K562 (cell line): ENCODE data around the gene CLNK. TPM values are rescaled to one million over a fixed set of nuclear protein-coding genes. Genes with fewer than 3 reads are reported as not detected.

Experiments used
- CREB3L1 ChIP-seq: fragments of 450-650 bp; IDR thresholded peaks from 2 replicates; pipeline ENCODE4 v1.6.1; 2014; ENCODE audit warnings: low read depth, mild to moderate bottlenecking, moderate library complexity, borderline replicate concordance
- GATAD2B ChIP-seq: fragments of 450-650 bp; IDR thresholded peaks from 2 replicates; pipeline ENCODE4 v1.6.1; 2017; ENCODE audit warnings: mild to moderate bottlenecking, borderline replicate concordance
- MNT ChIP-seq, 2 experiments: fragments of 450-650 bp; conservative IDR thresholded peaks; 2 replicates each; pipeline ENCODE4 v1.6.1; 2017; ENCODE audit warnings: mild to moderate bottlenecking in 2 of 2, moderate library complexity in 2 of 2
- PHF21A ChIP-seq: fragments of 450-650 bp; IDR thresholded peaks from 2 replicates; pipeline ENCODE4 v1.6.1; 2017; ENCODE audit warnings: low read depth, borderline replicate concordance
- PKNOX1 ChIP-seq: fragments of 450-650 bp; IDR thresholded peaks from 2 replicates; pipeline ENCODE4 v1.6.1; 2016
- PTBP1 ChIP-seq: fragments of 200-400 bp; formaldehyde crosslinking; IDR thresholded peaks from 2 replicates; pipeline ENCODE4 v1.6.1; 2017; ENCODE audit warnings: low read depth, low read length
- TEAD1 ChIP-seq, 2 experiments: fragments of 450-650 bp in 1 of 2; sonication (generic) in 1 of 2; formaldehyde crosslinking; IDR thresholded peaks; 2 replicates each; pipeline versions ENCODE4 v1.4.0 to v1.8.0; 2020 to 2022; ENCODE audit warnings: mild to moderate bottlenecking in 2 of 2, missing genetic modification reagents in 1 of 2
- TOE1 ChIP-seq, 2 experiments: fragments of 450-650 bp in 1 of 2; sonication (generic) in 1 of 2; formaldehyde crosslinking in 1 of 2; IDR thresholded peaks; 2 replicates each; pipeline versions ENCODE4 v1.7.1 to v1.8.0; 2016 to 2022; ENCODE audit warnings: borderline replicate concordance in 2 of 2, mild to moderate bottlenecking in 2 of 2, antibody characterized with exemption in 1 of 2, inconsistent platforms in 1 of 2, low read depth in 1 of 2, missing genetic modification reagents in 1 of 2, moderate library complexity in 1 of 2
- ZBTB17 ChIP-seq: fragments of 450-650 bp; formaldehyde crosslinking; IDR thresholded peaks from 2 replicates; pipeline ENCODE4 v1.4.0; 2020; ENCODE audit warnings: mild to moderate bottlenecking
- ZNF324 ChIP-seq: fragments of 250-450 bp; sonication (Bioruptor Pico); IDR thresholded peaks from 2 replicates; pipeline ENCODE4 v1.4.0; 2020; ENCODE audit warnings: mild to moderate bottlenecking
- polyA plus RNA-seq, 8 experiments: library from polyadenylated mRNA; depleted of rRNA in 4 of 8; stranded (reverse) in 5 of 8; unstranded in 3 of 8; fragments of >200 nt; fragmentation: Nextera tagmentation in 2 of 8; fragmentation: Illumina TruSeq in 1 of 8; extraction: Ambion mirVana in 2 of 8; extraction: Trizol in 1 of 8; gene quantifications; 2 replicates each; pipeline versions ENCODE4 v1.2.1 to v1.2.3, GENCODE V29; 2011 to 2014; ENCODE audit warnings: inconsistent platforms in 1 of 8, missing spikeins in 1 of 8
- total RNA-seq, 7 experiments: library from RNA; depleted of rRNA in 6 of 7; stranded (reverse); fragments of >200 nt in 6 of 7; fragmentation: Illumina TruSeq in 2 of 7; extraction: Trizol in 2 of 7; gene quantifications; 2 replicates each; pipeline versions ENCODE4 v1.2.1 to v1.2.3, GENCODE V29; 2011 to 2021; ENCODE audit warnings: low replicate concordance in 1 of 7
- TF ChIP-seq, protein P1 (sequence below): fragments of 250-450 bp; sonication (Bioruptor Pico); IDR thresholded peaks from 2 replicates; pipeline ENCODE4 v1.8.0; 2021; ENCODE audit warnings: moderate library complexity, mild to moderate bottlenecking, inconsistent platforms
- TF ChIP-seq, protein P2 (sequence below): conservative IDR thresholded peaks from 2 replicates; pipeline ENCODE4 v1.6.1; 2011; ENCODE audit warnings: low read depth, mild to moderate bottlenecking, low read length; ENCODE audit not compliant: control insufficient read depth

CLNK gene
- total and polyA plus RNA-seq, 9 of the 15 experiments (the other 6 are each of a cell fraction or from before 2014, with no cell fraction given): not detected

- TF ChIP-seq TOE1 (IDR thresholded peaks at IDR 0.05; ENCODE audit: borderline replicate concordance) (no peak), TOE1 (CRISPR knock-in tag; IDR thresholded peaks at IDR 0.05; ENCODE audit: borderline replicate concordance, low read depth) (0 out of 2 replicates have a peak, but pooled peaks have one; percentile 49), PKNOX1 (no peak), ZNF324 (CRISPR knock-in tag) (no peak), ZBTB17 (CRISPR knock-in tag) (no peak), MNT (conservative IDR thresholded peaks at IDR 0.05) (peak in 1 of 2 experiments; percentile 56; a peak in 1 of 4 replicates), CREB3L1 (no peak), PHF21A (no peak), TEAD1 (CRISPR knock-in tag; IDR thresholded peaks at IDR 0.05) (peak in 1 of 2 experiments; percentile 37; a peak in 1 of 4 replicates), PTBP1 (no peak), GATAD2B (0 out of 2 replicates have a peak, but pooled peaks have one; percentile 47)
- TF ChIP-seq, protein P1, sequence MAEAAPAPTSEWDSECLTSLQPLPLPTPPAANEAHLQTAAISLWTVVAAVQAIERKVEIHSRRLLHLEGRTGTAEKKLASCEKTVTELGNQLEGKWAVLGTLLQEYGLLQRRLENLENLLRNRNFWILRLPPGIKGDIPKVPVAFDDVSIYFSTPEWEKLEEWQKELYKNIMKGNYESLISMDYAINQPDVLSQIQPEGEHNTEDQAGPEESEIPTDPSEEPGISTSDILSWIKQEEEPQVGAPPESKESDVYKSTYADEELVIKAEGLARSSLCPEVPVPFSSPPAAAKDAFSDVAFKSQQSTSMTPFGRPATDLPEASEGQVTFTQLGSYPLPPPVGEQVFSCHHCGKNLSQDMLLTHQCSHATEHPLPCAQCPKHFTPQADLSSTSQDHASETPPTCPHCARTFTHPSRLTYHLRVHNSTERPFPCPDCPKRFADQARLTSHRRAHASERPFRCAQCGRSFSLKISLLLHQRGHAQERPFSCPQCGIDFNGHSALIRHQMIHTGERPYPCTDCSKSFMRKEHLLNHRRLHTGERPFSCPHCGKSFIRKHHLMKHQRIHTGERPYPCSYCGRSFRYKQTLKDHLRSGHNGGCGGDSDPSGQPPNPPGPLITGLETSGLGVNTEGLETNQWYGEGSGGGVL (CRISPR knock-in tag): no peak
- TF ChIP-seq, protein P2, sequence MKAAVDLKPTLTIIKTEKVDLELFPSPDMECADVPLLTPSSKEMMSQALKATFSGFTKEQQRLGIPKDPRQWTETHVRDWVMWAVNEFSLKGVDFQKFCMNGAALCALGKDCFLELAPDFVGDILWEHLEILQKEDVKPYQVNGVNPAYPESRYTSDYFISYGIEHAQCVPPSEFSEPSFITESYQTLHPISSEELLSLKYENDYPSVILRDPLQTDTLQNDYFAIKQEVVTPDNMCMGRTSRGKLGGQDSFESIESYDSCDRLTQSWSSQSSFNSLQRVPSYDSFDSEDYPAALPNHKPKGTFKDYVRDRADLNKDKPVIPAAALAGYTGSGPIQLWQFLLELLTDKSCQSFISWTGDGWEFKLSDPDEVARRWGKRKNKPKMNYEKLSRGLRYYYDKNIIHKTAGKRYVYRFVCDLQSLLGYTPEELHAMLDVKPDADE: no peak
These were observed 223.3 kb downstream of the CLNK start (continued) for GRCh38 chr4:10461091-10461849.
